ENCODE results near the gene IFIT3.
"Not testable (repeated sequence)": the region's sequence is repeated elsewhere in the genome, so short reads cannot be mapped to it uniquely, and the experiment has no call there.

IFIT3 gene

GRCh38 chr10:89330537-89331212, 2.9 kb downstream of the IFIT3 start:
- in situ Hi-C loops (cut with MboI; ENCODE audit: low pct_unique_long_range_greater_than_20kb, low sequenced_read_pairs) = no loop called here
- no peak for DNase-seq

- in situ Hi-C loops (cut with MboI; ENCODE audit: low pct_unique_long_range_greater_than_20kb, low sequenced_read_pairs); DNase-seq: not testable (repeated sequence)
These were observed 3.8 kb downstream of the IFIT3 start for GRCh38 chr10:89331487-89332122.

DNA sequence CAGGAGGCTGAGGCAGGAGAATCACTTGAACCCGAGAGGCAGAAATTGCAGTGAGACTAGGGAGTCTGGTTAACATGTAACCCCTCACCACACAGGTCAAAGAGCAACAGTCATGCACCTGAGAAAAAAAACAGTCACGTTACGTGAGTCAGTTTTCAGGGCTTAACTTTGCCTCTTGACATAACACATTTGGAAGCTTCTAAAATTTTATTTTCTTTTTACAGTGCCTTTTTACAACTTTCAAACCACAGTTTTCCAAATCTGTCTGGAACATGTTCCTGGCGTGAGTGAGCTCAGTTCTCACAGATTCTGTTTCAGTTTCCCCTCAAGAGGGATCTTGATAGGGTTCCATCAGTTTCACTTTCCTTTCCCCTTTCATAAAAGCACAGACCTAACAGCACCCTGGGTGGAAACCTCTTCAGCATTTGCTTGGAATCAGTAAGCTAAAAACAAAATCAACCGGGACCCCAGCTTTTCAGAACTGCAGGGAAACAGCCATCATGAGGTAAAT, 4.4 kb downstream of the IFIT3 start:
- in situ Hi-C loops (cut with MboI; ENCODE audit: low pct_unique_long_range_greater_than_20kb, low sequenced_read_pairs) = no loop called here
- peak; percentile 64 for DNase-seq

GRCh38 chr10:89335226-89335625, 7.4 kb downstream of the IFIT3 start:
- no peak for DNase-seq
- in situ Hi-C loops (cut with MboI; ENCODE audit: low pct_unique_long_range_greater_than_20kb, low sequenced_read_pairs) = no loop called here

- no peak for DNase-seq
- in situ Hi-C loops (cut with MboI; ENCODE audit: low pct_unique_long_range_greater_than_20kb, low sequenced_read_pairs) = no loop called here
These were observed 8.4 kb downstream of the IFIT3 start for GRCh38 chr10:89336241-89336640.

GRCh38 chr10:89337484-89337883, 9.7 kb downstream of the IFIT3 start:
- DNase-seq = no peak
- in situ Hi-C loops (cut with MboI; ENCODE audit: low pct_unique_long_range_greater_than_20kb, low sequenced_read_pairs) = no loop called here

- in situ Hi-C loops (cut with MboI; ENCODE audit: low pct_unique_long_range_greater_than_20kb, low sequenced_read_pairs) = no loop called here
- DNase-seq = no peak
These were observed 10.9 kb downstream of the IFIT3 start for GRCh38 chr10:89338713-89339112.

DNA sequence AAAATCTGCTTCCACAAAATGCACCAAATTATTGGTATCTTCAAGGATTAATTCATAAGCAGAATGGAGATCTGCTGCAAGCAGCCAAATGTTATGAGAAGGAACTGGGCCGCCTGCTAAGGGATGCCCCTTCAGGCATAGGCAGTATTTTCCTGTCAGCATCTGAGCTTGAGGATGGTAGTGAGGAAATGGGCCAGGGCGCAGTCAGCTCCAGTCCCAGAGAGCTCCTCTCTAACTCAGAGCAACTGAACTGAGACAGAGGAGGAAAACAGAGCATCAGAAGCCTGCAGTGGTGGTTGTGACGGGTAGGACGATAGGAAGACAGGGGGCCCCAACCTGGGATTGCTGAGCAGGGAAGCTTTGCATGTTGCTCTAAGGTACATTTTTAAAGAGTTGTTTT, 12.1 kb downstream of the IFIT3 start:
- DNase-seq = no peak
- in situ Hi-C loops (cut with MboI; ENCODE audit: low pct_unique_long_range_greater_than_20kb, low sequenced_read_pairs) = no loop called here

- no peak for DNase-seq
- in situ Hi-C loops (cut with MboI; ENCODE audit: low pct_unique_long_range_greater_than_20kb, low sequenced_read_pairs) = no loop called here
These were observed 13.9 kb downstream of the IFIT3 start for GRCh38 chr10:89341649-89342048.

DNA sequence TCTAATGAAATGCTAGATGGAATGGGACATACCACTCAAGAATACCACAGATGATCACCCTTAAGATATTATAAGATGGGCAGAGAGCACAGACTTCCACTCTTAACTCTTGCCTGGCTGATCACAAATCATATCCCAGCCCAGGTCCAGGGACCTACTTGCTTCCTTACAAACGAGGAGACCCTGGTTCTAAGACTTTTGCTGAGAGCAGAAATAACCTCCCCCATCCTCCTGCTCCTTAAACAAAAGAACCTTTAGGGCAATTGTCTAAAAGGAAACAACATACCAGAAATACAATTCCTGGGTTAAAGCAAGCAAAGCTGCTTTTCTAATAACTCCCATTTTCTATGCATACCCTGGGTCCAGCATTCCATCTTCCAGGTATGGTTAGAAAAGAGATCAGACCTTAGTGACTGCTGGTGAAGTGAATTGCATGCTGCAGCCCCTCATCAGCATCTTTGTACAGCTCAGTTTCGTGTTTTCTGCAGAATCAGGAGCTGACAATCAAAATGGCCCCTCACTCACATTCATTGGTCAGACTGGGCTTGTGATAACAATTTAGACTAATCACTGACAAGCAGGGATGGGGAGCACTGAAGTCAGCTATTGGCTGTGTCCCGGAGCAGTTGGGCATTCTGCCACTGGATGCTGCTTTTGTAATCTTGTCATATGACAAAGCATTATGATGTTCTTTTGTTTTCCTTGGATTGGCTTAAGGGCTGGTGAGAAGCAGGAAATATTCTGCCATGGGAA, 14.6 kb downstream of the IFIT3 start:
- DNase-seq = no peak
- in situ Hi-C loops (cut with MboI; ENCODE audit: low pct_unique_long_range_greater_than_20kb, low sequenced_read_pairs) = no loop called here

- no peak for DNase-seq
- in situ Hi-C loops (cut with MboI; ENCODE audit: low pct_unique_long_range_greater_than_20kb, low sequenced_read_pairs) = no loop called here
These were observed 15.4 kb downstream of the IFIT3 start for GRCh38 chr10:89343089-89343767.

DNA sequence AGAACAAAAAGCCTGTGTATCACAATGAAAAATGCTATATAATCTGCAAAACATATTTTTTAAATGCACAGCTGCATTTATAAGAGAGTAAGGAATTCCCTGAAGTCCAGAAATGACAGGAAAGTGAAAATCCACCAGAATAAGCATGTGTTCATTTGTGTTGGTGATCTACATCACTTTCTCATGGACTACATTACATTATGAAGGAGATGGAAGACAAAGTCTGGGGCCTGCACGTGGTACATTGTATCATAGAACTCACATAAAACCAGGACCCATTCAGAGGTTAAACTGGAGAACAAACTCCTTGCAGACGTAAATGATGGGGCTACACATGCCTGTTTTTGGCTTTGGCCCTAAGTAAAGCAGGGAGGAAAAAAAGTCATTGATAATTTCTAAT, 16.4 kb downstream of the IFIT3 start:
- in situ Hi-C loops (cut with MboI; ENCODE audit: low pct_unique_long_range_greater_than_20kb, low sequenced_read_pairs) = no loop called here
- no peak for DNase-seq

- in situ Hi-C loops (cut with MboI; ENCODE audit: low pct_unique_long_range_greater_than_20kb, low sequenced_read_pairs) = no loop called here
These were observed 17.7 kb downstream of the IFIT3 start for GRCh38 chr10:89345367-89346000.

DNA sequence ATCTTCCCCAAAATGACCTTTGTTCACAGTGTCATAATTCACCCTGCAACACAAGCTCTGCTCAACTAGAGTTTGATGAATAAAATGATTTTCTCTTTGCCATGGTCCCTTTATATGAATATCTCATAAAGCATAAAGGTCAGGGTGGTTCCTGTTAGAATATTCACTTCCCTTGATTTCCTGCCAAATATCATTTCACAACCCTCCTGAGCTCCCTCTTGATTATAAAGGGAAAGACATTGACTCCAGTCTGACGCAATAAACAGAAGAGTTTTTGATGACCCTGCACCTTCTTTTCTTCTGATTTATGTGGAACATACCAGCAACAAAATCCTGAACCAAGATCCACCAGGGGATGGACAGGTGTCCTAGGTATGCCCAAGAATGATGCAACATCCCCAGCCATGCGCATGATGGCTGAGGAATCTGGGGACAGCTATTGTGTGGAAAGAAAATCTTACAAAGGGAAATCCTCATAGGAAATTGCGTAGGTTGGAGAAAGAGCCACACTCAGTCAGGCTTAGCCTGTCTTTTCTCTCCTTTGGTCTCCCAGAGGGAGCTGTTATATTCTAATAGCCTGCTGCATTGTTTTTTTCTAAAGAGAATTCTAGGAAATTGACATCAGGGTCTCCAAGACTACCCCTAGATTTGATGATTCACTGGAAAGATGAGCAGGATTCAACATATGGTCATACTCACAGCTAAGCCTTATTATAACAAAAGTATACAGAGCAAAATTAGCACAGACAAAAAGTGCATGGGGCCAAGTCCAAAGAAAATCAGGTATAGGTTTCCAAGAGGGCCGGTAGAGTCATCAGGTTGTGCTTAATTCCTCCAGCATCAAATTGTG, 18.8 kb downstream of the IFIT3 start:
- peak; percentile 27 for DNase-seq
- in situ Hi-C loops (cut with MboI; ENCODE audit: low pct_unique_long_range_greater_than_20kb, low sequenced_read_pairs) = no loop called here

More at GRCh38 chr10:89345367-89346000, 17.7 kb downstream of the IFIT3 start:
- DNase-seq = no peak

DNA sequence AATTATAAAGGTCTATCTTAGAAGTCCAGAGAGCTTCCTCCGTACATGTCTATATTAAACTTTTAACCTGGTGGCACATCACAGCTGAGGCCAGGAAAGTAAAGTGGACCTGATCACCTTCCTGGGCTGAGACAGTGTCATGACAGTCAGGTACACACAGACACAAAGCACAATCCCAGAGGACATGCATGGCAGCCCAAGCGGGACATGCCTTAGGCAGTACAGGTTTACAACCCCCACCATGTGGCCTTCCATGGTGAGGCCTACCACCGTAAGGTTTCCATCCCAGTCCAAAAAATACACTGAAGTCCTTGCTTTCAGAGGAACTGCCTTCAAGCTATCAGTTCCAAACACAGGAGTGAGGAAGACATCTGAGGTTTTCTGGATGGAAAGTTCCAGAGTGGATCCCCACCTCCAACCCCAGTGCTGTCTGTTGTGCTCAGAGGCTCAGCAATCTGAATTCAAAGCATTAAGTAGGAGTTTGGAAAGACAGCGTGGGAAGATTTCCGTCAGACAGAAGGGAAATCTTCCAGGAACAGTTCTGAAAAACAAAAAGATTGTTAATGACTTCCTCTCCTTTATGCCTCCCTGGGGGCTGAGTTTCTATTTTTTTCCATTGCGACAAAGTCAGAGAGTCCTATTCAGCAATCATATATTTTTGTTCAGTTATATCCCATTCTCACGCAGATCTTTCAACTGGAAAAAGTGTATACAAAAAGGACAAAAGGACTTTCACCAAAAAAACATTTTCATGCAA, 20.1 kb downstream of the IFIT3 start:
- in situ Hi-C loops (cut with MboI; ENCODE audit: low pct_unique_long_range_greater_than_20kb, low sequenced_read_pairs) = no loop called here
- DNase-seq = peak; percentile 40

- in situ Hi-C loops (cut with MboI; ENCODE audit: low pct_unique_long_range_greater_than_20kb, low sequenced_read_pairs) = no loop called here
- no peak for DNase-seq
These were observed 20.7 kb downstream of the IFIT3 start for GRCh38 chr10:89348481-89348880.

DNA sequence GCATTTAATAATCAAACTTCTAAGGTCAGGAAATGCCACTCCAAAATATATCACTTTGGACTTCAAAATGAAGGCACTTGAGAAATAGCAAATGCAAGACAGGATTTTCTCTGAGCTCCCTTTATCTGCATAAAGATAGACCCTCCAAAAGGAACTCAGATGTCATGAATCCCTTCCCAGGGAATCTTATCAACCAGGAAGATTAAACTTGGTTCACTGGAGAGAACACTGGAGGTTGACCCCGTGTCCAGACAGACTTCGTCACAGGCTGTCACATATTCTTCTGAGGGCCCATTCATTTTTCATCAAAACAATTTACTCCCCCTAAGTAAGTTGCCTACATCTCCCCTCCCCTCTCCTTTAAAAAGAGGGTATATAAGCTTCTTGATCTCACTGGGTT, 21.2 kb downstream of the IFIT3 start:
- no peak for DNase-seq
- in situ Hi-C loops (cut with MboI; ENCODE audit: low pct_unique_long_range_greater_than_20kb, low sequenced_read_pairs) = no loop called here
